Osteocyte (in vitro differentiated cells): ENCODE results near the gene NAIF1. TPM values are rescaled to one million over a fixed set of nuclear protein-coding genes. Genes with fewer than 3 reads are reported as not detected.

Experiments
- DNase-seq: peaks from one replicate; pipeline ENCODE4 v3.0.0; 2021; ENCODE audit warnings: mixed read lengths; ENCODE audit not compliant: unreplicated experiment; ENCODE audit errors: extremely low spot score
- H3K27ac Mint-ChIP-seq: one replicate; pipeline ENCODE4 v1.8.0; 2021; ENCODE audit warnings: mild to moderate bottlenecking, mixed read lengths; ENCODE audit not compliant: unreplicated experiment
- H3K27me3 Mint-ChIP-seq: one replicate; pipeline ENCODE4 v1.8.0; 2021; ENCODE audit warnings: mixed read lengths; ENCODE audit not compliant: unreplicated experiment
- H3K36me3 Mint-ChIP-seq: one replicate; pipeline ENCODE4 v1.8.0; 2021; ENCODE audit warnings: mixed read lengths; ENCODE audit not compliant: unreplicated experiment
- H3K4me1 Mint-ChIP-seq: one replicate; pipeline ENCODE4 v1.8.0; 2021; ENCODE audit warnings: mixed read lengths; ENCODE audit not compliant: unreplicated experiment
- H3K4me3 Mint-ChIP-seq: one replicate; pipeline ENCODE4 v1.8.0; 2021; ENCODE audit warnings: mild to moderate bottlenecking, moderate library complexity, mixed read lengths; ENCODE audit not compliant: unreplicated experiment
- H3K9me3 Mint-ChIP-seq: one replicate; pipeline ENCODE4 v1.8.0; 2021; ENCODE audit warnings: mixed read lengths; ENCODE audit not compliant: unreplicated experiment
- CTCF ChIP-seq: fragments of 200-600 bp; sonication (generic); IDR thresholded peaks from 2 replicates; pipeline ENCODE4 v1.5.0; 2021; ENCODE audit warnings: antibody characterized with exemption, mild to moderate bottlenecking, moderate library complexity
- total RNA-seq: library from RNA; stranded (reverse); gene quantifications from 2 replicates; pipeline ENCODE4 v1.2.1, GENCODE V29; 2021

The NAIF1 gene
- total RNA-seq, 1 donor from 2014 or later, result 8.4 TPM

GRCh38 chr9:128099932-128100491, 32.9 kb upstream of the NAIF1 start:
- TF ChIP-seq CTCF, result no peak
- DNase-seq, result no peak
- H3K36me3 Mint-ChIP-seq, result peaks cover 28% of the 10 kb centered on the region
- peak overlapping the region; percentile 91 for H3K4me3 Mint-ChIP-seq
- peak overlapping the region; percentile 100 for H3K27ac Mint-ChIP-seq
- no peaks in the 10 kb centered on the region for H3K9me3 Mint-ChIP-seq
- peaks cover 61% of the 10 kb centered on the region for H3K4me1 Mint-ChIP-seq
- no peaks in the 10 kb centered on the region for H3K27me3 Mint-ChIP-seq

DNA sequence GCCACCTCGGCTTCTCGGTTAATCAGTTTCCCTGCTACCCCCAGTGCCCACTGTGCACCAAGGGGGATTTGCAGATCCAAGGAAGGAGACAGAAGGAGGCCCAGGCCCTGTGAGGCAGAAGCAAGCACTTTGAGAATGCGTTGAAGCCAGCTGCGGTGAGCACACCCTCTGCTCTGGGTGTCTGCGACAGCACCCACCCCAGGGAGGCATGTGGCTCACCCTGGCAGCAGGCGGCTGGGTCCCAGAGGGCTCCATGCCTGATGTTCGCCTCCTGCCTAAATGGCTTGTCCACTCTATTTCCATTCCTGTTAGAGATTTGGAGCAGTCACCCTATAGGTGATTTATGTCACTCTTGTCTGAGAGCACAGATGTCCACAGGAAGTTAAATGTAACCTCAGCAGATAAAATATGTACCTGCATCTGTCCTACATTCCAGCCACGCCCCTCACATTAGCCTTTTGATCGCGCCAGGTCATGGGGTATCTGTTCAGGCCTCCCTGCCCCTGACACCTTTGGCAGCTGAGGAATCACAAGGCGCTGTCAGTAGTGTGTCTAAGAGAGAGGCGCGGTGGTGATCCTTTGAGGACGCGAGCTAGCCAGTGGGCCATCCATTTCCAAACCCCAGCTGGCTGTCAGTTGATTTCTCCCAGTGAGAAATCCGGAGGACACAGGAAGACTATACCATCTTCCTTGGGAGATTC, 32.3 kb upstream of the NAIF1 start:
- Mint-ChIP-seq H3K27me3 (no peaks in the 10 kb centered on the region), H3K4me1 (peaks cover 62% of the 10 kb centered on the region), H3K27ac (peak overlapping the region; percentile 100), H3K9me3 (no peaks in the 10 kb centered on the region), H3K4me3 (peak overlapping the region; percentile 91), H3K36me3 (peaks cover 30% of the 10 kb centered on the region)
- no peak for DNase-seq
- TF ChIP-seq CTCF, result no peak

- Mint-ChIP-seq H3K27ac (peak overlapping the region; percentile 100), H3K27me3 (no peaks in the 10 kb centered on the region), H3K4me1 (peaks cover 59% of the 10 kb centered on the region), H3K9me3 (no peaks in the 10 kb centered on the region), H3K36me3 (peaks cover 24% of the 10 kb centered on the region), H3K4me3 (peak overlapping the region; percentile 91)
- no peak for TF ChIP-seq CTCF
- peak; percentile 94 for DNase-seq
Measured at GRCh38 chr9:128098297-128099230, 31.4 kb upstream of the NAIF1 start.

DNA sequence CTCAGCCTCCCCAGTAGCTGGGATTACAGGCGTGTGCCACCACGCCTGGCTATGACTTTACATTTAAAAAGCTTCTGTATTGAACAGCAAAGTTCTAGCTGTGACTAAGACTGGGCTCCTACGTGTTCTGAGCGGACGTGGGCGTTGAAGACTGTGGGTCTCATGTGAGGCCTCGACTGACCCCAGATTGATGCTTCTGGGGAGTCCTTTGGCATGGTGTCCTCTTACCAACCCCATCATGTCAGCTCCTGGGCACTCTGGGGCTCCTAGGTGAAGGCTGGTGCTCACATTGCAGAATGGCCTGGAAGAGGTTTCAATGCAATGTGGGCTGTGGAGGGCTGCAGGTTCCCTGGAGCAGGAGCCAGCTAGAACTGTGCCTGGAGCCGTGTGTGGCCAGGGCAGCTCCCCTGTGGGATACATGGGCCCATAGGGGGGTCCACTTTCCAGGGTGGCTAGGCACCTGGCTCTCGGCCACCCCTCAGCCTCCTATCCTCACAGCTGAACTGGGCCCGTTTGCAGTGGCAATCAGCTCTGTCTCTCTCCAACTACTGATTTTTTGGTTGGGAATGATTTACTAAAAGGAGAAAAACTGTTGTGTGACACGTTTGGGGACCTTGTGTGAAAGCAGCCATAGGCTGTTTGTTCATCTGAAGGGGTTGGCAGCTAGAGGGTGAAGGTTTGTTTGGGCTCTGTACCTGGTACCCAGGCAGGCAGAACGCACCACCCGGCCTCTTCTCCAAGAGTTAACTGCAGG, 30.6 kb upstream of the NAIF1 start:
- Mint-ChIP-seq H3K36me3 (peaks cover 17% of the 10 kb centered on the region), H3K9me3 (no peaks in the 10 kb centered on the region), H3K4me3 (peak overlapping the region; percentile 91), H3K27me3 (no peaks in the 10 kb centered on the region), H3K4me1 (peaks cover 66% of the 10 kb centered on the region), H3K27ac (peak overlapping the region; percentile 100)
- no peak for DNase-seq
- TF ChIP-seq CTCF, result no peak
